Measurements from ENCODE around the gene PAIP1.
"Not testable (repeated sequence)": the region's sequence is repeated elsewhere in the genome, so short reads cannot be mapped to it uniquely, and the experiment has no call there.

- TF ChIP-seq EZH2 (IDR thresholded peaks at IDR 0.05; ENCODE audit: borderline replicate concordance, low read depth, low read length, severe bottlenecking); CTCF (IDR thresholded peaks at IDR 0.05; ENCODE audit: extremely low read depth in 1 of 2, insufficient read depth in 1 of 2, low read depth in 1 of 2, low read length in 2 of 2); POLR2A (IDR thresholded peaks at IDR 0.05; ENCODE audit: low read depth, low read length); POLR2AphosphoS5 (IDR thresholded peaks at IDR 0.05; ENCODE audit: insufficient read depth, low read depth, low read length); FOS (IDR thresholded peaks at IDR 0.05; ENCODE audit: borderline replicate concordance, insufficient read depth, low read length); JUN (IDR thresholded peaks at IDR 0.05; ENCODE audit: borderline replicate concordance, insufficient read depth, insufficient read length, low read depth); MYC (IDR thresholded peaks at IDR 0.05; ENCODE audit: low read depth, low read length): not testable (repeated sequence)
- TF ChIP-seq, protein P1, sequence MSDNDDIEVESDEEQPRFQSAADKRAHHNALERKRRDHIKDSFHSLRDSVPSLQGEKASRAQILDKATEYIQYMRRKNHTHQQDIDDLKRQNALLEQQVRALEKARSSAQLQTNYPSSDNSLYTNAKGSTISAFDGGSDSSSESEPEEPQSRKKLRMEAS (IDR thresholded peaks at IDR 0.05; ENCODE audit: insufficient read depth, insufficient read length) = not testable (repeated sequence)
Measured at GRCh38 chr5:43549272-43549671, 7.6 kb downstream of the PAIP1 start.
